OCI-LY1 (cell line): ENCODE data around the gene CUX1.

Experiments used
- CTCF ChIP-seq: fragments of 200-600 bp; sonication (generic), shearing (Covaris generic); IDR thresholded peaks from 2 replicates; pipeline ENCODE4 v1.5.1; 2017; ENCODE audit warnings: mild to moderate bottlenecking, antibody characterized with exemption, low read length, moderate library complexity, mixed read lengths
- EZH2 ChIP-seq: fragments of 200-600 bp; sonication (generic), shearing (Covaris generic); IDR thresholded peaks from 2 replicates; pipeline ENCODE4 v1.8.0; 2017; ENCODE audit warnings: borderline replicate concordance, mixed run types, mild to moderate bottlenecking, antibody characterized with exemption, low read length, moderate library complexity, mixed read lengths

- TF ChIP-seq CTCF (no peak), EZH2 (no peak)
These were observed 284.5 kb downstream of the CUX1 start for GRCh38 chr7:102101926-102102325.
